CD14-positive monocyte (primary cell): ENCODE data around the gene KRT79. TPM values are rescaled to one million over a fixed set of nuclear protein-coding genes. Genes with fewer than 3 reads are reported as not detected.

Source experiments
- DNase-seq, 3 donors: peaks; one replicate each; pipeline ENCODE4 v3.0.0-alpha.2; 2011 to 2022
- H2AFZ ChIP-seq: 2 replicates; pipeline ENCODE4 v1.6.0; 2012; ENCODE audit warnings: mild to moderate bottlenecking, low read depth, low read length, inconsistent platforms; ENCODE audit not compliant: insufficient read depth, poor library complexity, severe bottlenecking
- H3K27ac ChIP-seq, 2 donors: 1 replicate in 1 of 2; 2 replicates in 1 of 2; pipeline ENCODE4 v1.5.1; 2012 to 2013; ENCODE audit warnings: low read length in 2 of 2, control low read depth in 1 of 2, inconsistent platforms in 1 of 2, low read depth in 1 of 2, mild to moderate bottlenecking in 1 of 2
- H3K27me3 ChIP-seq, 2 donors: one replicate each; pipeline versions ENCODE4 v1.6.0 to v1.6.1; 2011 to 2013; ENCODE audit warnings: low read length in 2 of 2; ENCODE audit not compliant: control insufficient read depth in 2 of 2, insufficient read depth in 2 of 2
- H3K36me3 ChIP-seq, 2 donors: replicated peaks in 1 of 2; 1 replicate in 1 of 2; 2 replicates in 1 of 2; pipeline versions ENCODE4 v1.5.1 to v1.6.1; 2012 to 2013; ENCODE audit warnings: low read length in 2 of 2, control low read depth in 1 of 2, inconsistent platforms in 1 of 2, mild to moderate bottlenecking in 1 of 2; ENCODE audit not compliant: insufficient read depth in 2 of 2, control insufficient read depth in 1 of 2
- H3K4me1 ChIP-seq, 2 donors: 1 replicate in 1 of 2; 2 replicates in 1 of 2; pipeline versions ENCODE4 v1.5.1 to v1.6.1; 2012 to 2013; ENCODE audit warnings: low read length in 2 of 2, control low read depth in 1 of 2, inconsistent platforms in 1 of 2, mild to moderate bottlenecking in 1 of 2, moderate library complexity in 1 of 2; ENCODE audit not compliant: insufficient read depth in 2 of 2, control insufficient read depth in 1 of 2
- H3K4me2 ChIP-seq: replicated peaks from 2 replicates; pipeline ENCODE3; 2012; ENCODE audit warnings: low read length, moderate library complexity, mild to moderate bottlenecking; ENCODE audit not compliant: poor library complexity, severe bottlenecking; ENCODE audit errors: extremely low read depth
- H3K4me3 ChIP-seq, 3 experiments: fragments of 200-600 bp in 1 of 3; sonication (generic) in 1 of 3; replicated peaks in 1 of 3; 1 replicate in 2 of 3; 2 replicates in 1 of 3; pipeline ENCODE4 v1.5.1; 2011 to 2013; ENCODE audit warnings: low read length in 3 of 3, mild to moderate bottlenecking in 3 of 3, control low read depth in 2 of 3, low read depth in 2 of 3, inconsistent platforms in 1 of 3, moderate library complexity in 1 of 3
- H3K79me2 ChIP-seq: 2 replicates; pipeline ENCODE4 v1.6.0; 2012; ENCODE audit warnings: mild to moderate bottlenecking, control low read depth, inconsistent platforms, low read length, moderate library complexity; ENCODE audit not compliant: insufficient read depth
- H3K9ac ChIP-seq: 2 replicates; pipeline ENCODE4 v1.6.0; 2017; ENCODE audit warnings: low read length, mild to moderate bottlenecking; ENCODE audit not compliant: insufficient read depth, poor library complexity, severe bottlenecking
- H3K9me3 ChIP-seq, 2 donors: replicated peaks in 1 of 2; 1 replicate in 1 of 2; 2 replicates in 1 of 2; pipeline versions ENCODE4 v1.5.1 to v1.6.1; 2012 to 2013; ENCODE audit warnings: low read length in 2 of 2, control low read depth in 1 of 2; ENCODE audit not compliant: control insufficient read depth in 1 of 2, insufficient read depth in 1 of 2
- H4K20me1 ChIP-seq: 2 replicates; pipeline ENCODE4 v1.6.0; 2012; ENCODE audit warnings: mild to moderate bottlenecking, low read length, control low read depth, moderate library complexity; ENCODE audit not compliant: insufficient read depth
- H3K27ac Mint-ChIP-seq, 7 donors: one replicate each; pipeline ENCODE4 v1.8.0; 2020; ENCODE audit warnings: mild to moderate bottlenecking in 7 of 7, mixed read lengths in 7 of 7, moderate library complexity in 6 of 7, inconsistent platforms in 2 of 7
- H3K27me3 Mint-ChIP-seq, 3 donors: one replicate each; pipeline ENCODE4 v1.8.0; 2021 to 2022; ENCODE audit warnings: low read depth in 3 of 3, mild to moderate bottlenecking in 3 of 3, mixed read lengths in 3 of 3, moderate library complexity in 3 of 3, inconsistent platforms in 1 of 3
- H3K36me3 Mint-ChIP-seq, 2 donors: one replicate each; pipeline ENCODE4 v1.8.0; 2020; ENCODE audit warnings: mixed read lengths in 2 of 2, inconsistent platforms in 1 of 2, mild to moderate bottlenecking in 1 of 2
- H3K4me1 Mint-ChIP-seq: one replicate; pipeline ENCODE4 v1.8.0; 2020; ENCODE audit warnings: mild to moderate bottlenecking, mixed read lengths
- H3K4me3 Mint-ChIP-seq, 2 donors: one replicate each; pipeline ENCODE4 v1.8.0; 2020; ENCODE audit warnings: mild to moderate bottlenecking in 2 of 2, mixed read lengths in 2 of 2, moderate library complexity in 1 of 2
- H3K9me3 Mint-ChIP-seq, 7 donors: one replicate each; pipeline ENCODE4 v1.8.0; 2020 to 2022; ENCODE audit warnings: mixed read lengths in 7 of 7, mild to moderate bottlenecking in 6 of 7, moderate library complexity in 6 of 7, inconsistent platforms in 2 of 7
- WGBS: methylation state at CpG from one replicate; pipeline ENCODE4 v1.1.5; 2013; ENCODE audit warnings: missing lambda C conversion rate; ENCODE audit not compliant: insufficient coverage; 5-methylcytosine and 5-hydroxymethylcytosine counted together
- intact Hi-C, 2 donors: fragments of 100-400 bp; cut with micrococcal nuclease; formaldehyde crosslinking; loops; one replicate each; pipeline versions ENCODE4 v1.15.0 to v1.15.1; 2023
- polyA plus RNA-seq, 3 donors: library from polyadenylated mRNA; depleted of rRNA in 1 of 3; unstranded in 2 of 3; stranded (reverse) in 1 of 3; fragments of 300-500 nt in 2 of 3; fragments of >200 nt in 1 of 3; fragmentation: Illumina TruSeq in 2 of 3; gene quantifications; 1 replicate in 2 of 3; 2 replicates in 1 of 3; pipeline ENCODE4 v1.2.3, GENCODE V29; 2012 to 2021
- TF ChIP-seq, protein P1 (sequence below): fragments of 200-600 bp; IDR thresholded peaks from one replicate; pipeline ENCODE4 v1.8.0; 2022; ENCODE audit warnings: antibody characterized with exemption, mild to moderate bottlenecking

The KRT79 gene
- polyA plus RNA-seq, 3 donors, result not detected

DNA sequence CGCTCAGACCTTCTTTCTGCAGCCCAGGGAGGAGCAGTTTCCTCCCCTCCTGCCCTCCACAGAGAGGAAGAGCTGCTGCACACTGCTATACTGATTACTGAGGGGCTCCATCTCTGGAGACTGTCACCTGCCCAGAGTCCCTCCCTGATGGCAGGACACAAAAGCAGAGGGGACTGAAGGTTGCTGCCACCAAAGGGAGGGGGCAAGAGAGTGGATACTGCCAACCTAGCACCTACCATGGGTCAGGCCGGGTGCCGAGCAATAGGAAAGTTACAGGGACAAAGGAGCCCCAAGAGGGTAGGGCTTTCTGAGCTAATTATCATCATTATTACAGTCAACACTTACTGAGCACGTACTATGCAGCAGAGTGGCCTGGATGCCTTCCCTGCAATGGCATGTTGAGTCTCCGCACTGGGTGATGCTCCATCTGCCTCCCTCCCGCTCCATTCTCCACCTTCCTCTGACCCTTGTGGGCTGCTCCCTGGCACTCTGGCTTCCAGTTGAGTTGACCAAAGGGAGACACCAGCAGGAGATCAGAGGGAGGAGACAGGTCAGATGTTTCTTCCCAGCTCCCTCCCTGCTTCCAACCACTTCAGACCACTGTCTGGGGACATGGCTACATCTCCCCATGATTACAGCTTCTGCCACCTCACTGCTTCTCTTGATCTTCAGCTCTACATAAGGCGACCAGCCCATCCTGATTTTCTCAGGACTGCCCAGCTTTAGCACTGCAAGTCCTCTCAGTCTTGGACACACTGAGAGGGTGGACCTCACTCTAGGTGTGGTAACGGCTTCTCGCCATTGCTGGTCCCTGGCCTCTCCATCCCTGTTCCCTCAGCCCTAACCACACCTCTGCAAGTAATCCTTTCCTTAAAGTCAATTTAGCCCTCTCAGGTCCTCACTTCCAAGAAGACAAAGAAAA, 2.6 kb upstream of the KRT79 start:
- Histone ChIP-seq H4K20me1 (no peaks in the 10 kb centered on the region), H3K4me3 (no peak overlapping the region), H3K36me3 (no peaks in the 10 kb centered on the region), H3K4me2 (no peak overlapping the region), H3K27me3 (no peaks in the 10 kb centered on the region), H3K27ac (no peak overlapping the region), H3K79me2 (no peaks in the 10 kb centered on the region), H2AFZ (no peak overlapping the region), H3K9me3 (no peaks in the 10 kb centered on the region), H3K9ac (no peak overlapping the region), H3K4me1 (no peaks in the 10 kb centered on the region)
- intact Hi-C loops, result no loop called here
- WGBS, result 96% methylated on average over 4 of the region's 9 CpGs
- no peaks in the 10 kb centered on the region for H3K36me3 Mint-ChIP-seq
- no peak overlapping the region for H3K27ac Mint-ChIP-seq
- TF ChIP-seq, protein P1, sequence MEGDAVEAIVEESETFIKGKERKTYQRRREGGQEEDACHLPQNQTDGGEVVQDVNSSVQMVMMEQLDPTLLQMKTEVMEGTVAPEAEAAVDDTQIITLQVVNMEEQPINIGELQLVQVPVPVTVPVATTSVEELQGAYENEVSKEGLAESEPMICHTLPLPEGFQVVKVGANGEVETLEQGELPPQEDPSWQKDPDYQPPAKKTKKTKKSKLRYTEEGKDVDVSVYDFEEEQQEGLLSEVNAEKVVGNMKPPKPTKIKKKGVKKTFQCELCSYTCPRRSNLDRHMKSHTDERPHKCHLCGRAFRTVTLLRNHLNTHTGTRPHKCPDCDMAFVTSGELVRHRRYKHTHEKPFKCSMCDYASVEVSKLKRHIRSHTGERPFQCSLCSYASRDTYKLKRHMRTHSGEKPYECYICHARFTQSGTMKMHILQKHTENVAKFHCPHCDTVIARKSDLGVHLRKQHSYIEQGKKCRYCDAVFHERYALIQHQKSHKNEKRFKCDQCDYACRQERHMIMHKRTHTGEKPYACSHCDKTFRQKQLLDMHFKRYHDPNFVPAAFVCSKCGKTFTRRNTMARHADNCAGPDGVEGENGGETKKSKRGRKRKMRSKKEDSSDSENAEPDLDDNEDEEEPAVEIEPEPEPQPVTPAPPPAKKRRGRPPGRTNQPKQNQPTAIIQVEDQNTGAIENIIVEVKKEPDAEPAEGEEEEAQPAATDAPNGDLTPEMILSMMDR, result no peak
- peaks cover 0 to 2% (median 0%) of the 10 kb centered on the region in 7 donors for H3K9me3 Mint-ChIP-seq
- peaks cover 4 to 11% (median 8%) of the 10 kb centered on the region in 3 donors for H3K27me3 Mint-ChIP-seq
- H3K4me3 Mint-ChIP-seq, result no peak overlapping the region
- peaks cover 9% of the 10 kb centered on the region for H3K4me1 Mint-ChIP-seq
- no peak for DNase-seq

DNA sequence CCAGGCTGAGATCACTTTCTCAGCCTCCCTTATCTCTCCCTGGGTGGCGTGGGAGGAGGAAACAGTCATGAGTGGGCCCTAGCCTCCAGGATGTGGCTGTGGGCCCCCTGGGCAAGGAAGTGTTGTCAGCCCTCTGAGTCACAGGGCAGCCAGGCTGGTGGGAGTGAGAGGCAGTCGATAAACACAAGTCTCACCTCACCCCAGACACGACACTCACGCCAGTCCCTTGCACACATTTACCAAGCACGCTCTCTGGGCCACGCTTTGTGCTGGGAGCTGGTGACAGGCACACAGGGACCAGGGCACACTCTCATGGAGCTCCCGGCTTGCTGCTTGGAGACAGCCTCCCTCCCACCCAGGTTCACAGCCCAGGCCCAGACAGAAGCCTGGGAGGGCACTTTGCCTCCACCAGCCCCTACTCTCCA, 1.9 kb upstream of the KRT79 start:
- no peak overlapping the region for H3K4me3 Mint-ChIP-seq
- no peaks in the 10 kb centered on the region for H3K36me3 Mint-ChIP-seq
- peak overlapping the region in 1 of 7 donors; percentile 62 for H3K27ac Mint-ChIP-seq
- Histone ChIP-seq H3K27me3 (no peaks in the 10 kb centered on the region), H4K20me1 (no peaks in the 10 kb centered on the region), H3K4me1 (no peaks in the 10 kb centered on the region), H3K36me3 (no peaks in the 10 kb centered on the region), H3K79me2 (no peaks in the 10 kb centered on the region), H3K4me3 (no peak overlapping the region), H3K27ac (no peak overlapping the region), H3K4me2 (no peak overlapping the region), H2AFZ (no peak overlapping the region), H3K9me3 (no peaks in the 10 kb centered on the region), H3K9ac (no peak overlapping the region)
- WGBS, result 69% methylated on average over 6 of the region's 7 CpGs
- H3K9me3 Mint-ChIP-seq, result peaks cover 0 to 2% (median 0%) of the 10 kb centered on the region in 7 donors
- TF ChIP-seq, protein P1, result no peak
- H3K27me3 Mint-ChIP-seq, result peaks cover 4 to 10% (median 8%) of the 10 kb centered on the region in 3 donors
- peaks cover 9% of the 10 kb centered on the region for H3K4me1 Mint-ChIP-seq
- no peak for DNase-seq
- intact Hi-C loops, result no loop called here
